H1 (cell line): ENCODE measurements around the gene CDPF1. TPM values are rescaled to one million over a fixed set of nuclear protein-coding genes. Genes with fewer than 3 reads are reported as not detected.

Experiments used
- EGR1 ChIP-seq: IDR thresholded peaks from 2 replicates; pipeline ENCODE4 v1.6.1; 2011; ENCODE audit warnings: low read depth, low read length, borderline replicate concordance
- KDM5A ChIP-seq: fragments of 200-600 bp; IDR thresholded peaks from 2 replicates; pipeline ENCODE4 v1.7.1; 2012; ENCODE audit warnings: mild to moderate bottlenecking, low read length, inconsistent platforms, mixed read lengths
- RFX5 ChIP-seq: IDR thresholded peaks from 2 replicates; pipeline ENCODE4 v1.6.1; 2011; ENCODE audit warnings: low read depth, low read length, improper control_type of control experiment, borderline replicate concordance
- TCF12 ChIP-seq: IDR thresholded peaks from 2 replicates; pipeline ENCODE4 v1.6.1; 2011; ENCODE audit warnings: low read depth, mild to moderate bottlenecking, low read length
- polyA plus RNA-seq, 7 experiments: library from polyadenylated mRNA; depleted of rRNA in 3 of 7; stranded (reverse) in 5 of 7; unstranded in 2 of 7; fragments of >200 nt in 5 of 7; fragments of 200-250 nt in 2 of 7; gene quantifications; 1 replicate in 5 of 7; 2 replicates in 1 of 7; 4 replicates in 1 of 7; pipeline versions ENCODE4 v1.2.1 to v1.2.3, GENCODE V29; 2011 to 2013; ENCODE audit warnings: missing spikeins in 2 of 7, mixed read lengths in 2 of 7
- total RNA-seq: library from RNA; stranded (reverse); fragmentation: NEBNext Ultra II Directional; extraction: Animal tissue kit (Norgen Biotek cat#: 25700); gene quantifications from 2 replicates; pipeline ENCODE4 v1.2.1, GENCODE V29; 2021

CDPF1 gene
- total and polyA plus RNA-seq, 2 of the 8 experiments (the other 6 are each of a cell fraction or from before 2014, with no cell fraction given): 9.7 to 13.7 TPM

GRCh38 chr22:46214616-46215015 is 35.5 kb downstream of the CDPF1 start (continued):
- TF ChIP-seq KDM5A (no peak), RFX5 (no peak), EGR1 (no peak), TCF12 (no peak)
